DOHH2 (cell line): ENCODE data around the gene CCL11.

Source experiments
- H3F3A ChIP-seq: fragments of 200-600 bp; sonication (generic), shearing (Covaris generic); 2 replicates; pipeline ENCODE4 v1.6.0; 2016; ENCODE audit warnings: antibody characterized with exemption, mild to moderate bottlenecking; ENCODE audit not compliant: control insufficient read depth, insufficient read depth
- H3K27ac ChIP-seq: fragments of 200-600 bp; sonication (generic); 2 replicates; pipeline ENCODE4 v1.5.1; 2014; ENCODE audit warnings: low read depth, mild to moderate bottlenecking, low read length, moderate library complexity
- H3K27me3 ChIP-seq: fragments of 200-600 bp; sonication (generic); 2 replicates; pipeline ENCODE4 v1.6.1; 2014; ENCODE audit warnings: mild to moderate bottlenecking, low read length, mixed read lengths; ENCODE audit not compliant: control insufficient read depth
- H3K36me3 ChIP-seq: fragments of 200-600 bp; sonication (generic); 2 replicates; pipeline ENCODE4 v1.6.1; 2014; ENCODE audit warnings: mild to moderate bottlenecking, low read length, moderate library complexity, mixed read lengths; ENCODE audit not compliant: control insufficient read depth
- H3K4me1 ChIP-seq: fragments of 200-600 bp; sonication (generic); 2 replicates; pipeline ENCODE4 v1.6.1; 2014; ENCODE audit warnings: mild to moderate bottlenecking, low read length, mixed read lengths; ENCODE audit not compliant: control insufficient read depth
- H3K4me2 ChIP-seq: fragments of 200-600 bp; sonication (generic); 2 replicates; pipeline ENCODE4 v1.6.0; 2014; ENCODE audit warnings: mild to moderate bottlenecking, low read length, moderate library complexity
- H3K4me3 ChIP-seq: fragments of 200-600 bp; sonication (generic); 2 replicates; pipeline ENCODE4 v1.5.1; 2014; ENCODE audit warnings: mild to moderate bottlenecking, low read length, mixed read lengths
- H3K79me2 ChIP-seq: fragments of 200-600 bp; sonication (generic); 2 replicates; pipeline ENCODE4 v1.6.1; 2014; ENCODE audit warnings: mild to moderate bottlenecking, low read length, mixed read lengths; ENCODE audit not compliant: control insufficient read depth
- H3K9me2 ChIP-seq: fragments of 200-600 bp; sonication (generic); replicated peaks from 2 replicates; pipeline ENCODE4 v1.6.1; 2014; ENCODE audit warnings: mild to moderate bottlenecking, low read length, mixed read lengths; ENCODE audit not compliant: control insufficient read depth
- H3K9me3 ChIP-seq: fragments of 200-600 bp; sonication (generic); 2 replicates; pipeline ENCODE4 v1.6.1; 2014; ENCODE audit warnings: antibody characterized with exemption, low read length, mixed read lengths; ENCODE audit not compliant: control insufficient read depth, insufficient read depth
- H4K20me1 ChIP-seq: fragments of 200-600 bp; sonication (generic); 2 replicates; pipeline ENCODE4 v1.6.0; 2014; ENCODE audit warnings: low read depth, mild to moderate bottlenecking, antibody characterized with exemption, low read length, moderate library complexity; ENCODE audit not compliant: control insufficient read depth, insufficient read depth
- CTCF ChIP-seq: fragments of 200-600 bp; sonication (generic); IDR thresholded peaks from one replicate; pipeline ENCODE4 v1.5.1; 2014; ENCODE audit warnings: antibody characterized with exemption, mild to moderate bottlenecking, low read depth, low read length; ENCODE audit not compliant: poor library complexity, severe bottlenecking
- EZH2phosphoT487 ChIP-seq: fragments of 200-600 bp; sonication (generic); IDR thresholded peaks from 2 replicates; pipeline ENCODE4 v1.6.1; 2017; ENCODE audit warnings: borderline replicate concordance, mild to moderate bottlenecking, antibody characterized with exemption, low read length, moderate library complexity, mixed read lengths

CCL11 gene

GRCh38 chr17:34261568-34262337 is 23.8 kb upstream of the CCL11 start:
- H3K27me3 ChIP-seq = no peaks in the 10 kb centered on the region
- H3K36me3 ChIP-seq = no peaks in the 10 kb centered on the region
- H3K4me3 ChIP-seq = no peak overlapping the region
- no peaks in the 10 kb centered on the region for H4K20me1 ChIP-seq
- no peaks in the 10 kb centered on the region for H3K79me2 ChIP-seq
- no peaks in the 10 kb centered on the region for H3K9me3 ChIP-seq
- H3K27ac ChIP-seq = no peak overlapping the region
- H3K4me1 ChIP-seq = no peaks in the 10 kb centered on the region
- H3K4me2 ChIP-seq = no peak overlapping the region
- no peak for TF ChIP-seq CTCF
- no peak for TF ChIP-seq EZH2phosphoT487
- H3K9me2 ChIP-seq = no peaks in the 10 kb centered on the region
- no peaks in the 10 kb centered on the region for H3F3A ChIP-seq

- Histone ChIP-seq H3K36me3 (no peaks in the 10 kb centered on the region), H3K4me1 (no peaks in the 10 kb centered on the region), H3K4me3 (no peak overlapping the region), H4K20me1 (no peaks in the 10 kb centered on the region), H3K27me3 (no peaks in the 10 kb centered on the region), H3K9me3 (no peaks in the 10 kb centered on the region), H3K9me2 (no peaks in the 10 kb centered on the region), H3K27ac (no peak overlapping the region), H3K79me2 (no peaks in the 10 kb centered on the region), H3K4me2 (no peak overlapping the region), H3F3A (no peaks in the 10 kb centered on the region)
- TF ChIP-seq EZH2phosphoT487 (no peak), CTCF (no peak)
Measured at GRCh38 chr17:34265711-34266110, 19.8 kb upstream of the CCL11 start.

- no peaks in the 10 kb centered on the region for H3K9me2 ChIP-seq
- H3K36me3 ChIP-seq = no peaks in the 10 kb centered on the region
- no peaks in the 10 kb centered on the region for H3F3A ChIP-seq
- H3K27me3 ChIP-seq = no peaks in the 10 kb centered on the region
- H3K4me2 ChIP-seq = no peak within 1 kb of the TSS
- TF ChIP-seq CTCF = no peak
- TF ChIP-seq EZH2phosphoT487 = no peak
- no peaks in the 10 kb centered on the region for H3K4me1 ChIP-seq
- no peaks in the 10 kb centered on the region for H4K20me1 ChIP-seq
- no peaks in the 10 kb centered on the region for H3K79me2 ChIP-seq
- no peak within 1 kb of the TSS for H3K27ac ChIP-seq
- H3K9me3 ChIP-seq = no peaks in the 10 kb centered on the region
- no peak within 1 kb of the TSS for H3K4me3 ChIP-seq
Measured at GRCh38 chr17:34269969-34270368, 15.6 kb upstream of the CCL11 start, which contains the start of gene CCL7. TSS of gene CCL7 (plus strand) at chr17:34270221. CDS start at chr17:34270291, 70 bp downstream.
